SKM-1 treated with dmso at 0.1 percent for 144 hours (cell line): Measurements from ENCODE around the gene MTFR1L.
A peak's percentile ranks its signal among the peaks of the same experiment; 100 is the strongest.

ENCODE experiments used
- DNase-seq: peaks from one replicate; lab custom pipeline; 2025; ENCODE audit not compliant: unreplicated experiment; lab: John Stamatoyannopoulos, UW

MTFR1L gene

DNA sequence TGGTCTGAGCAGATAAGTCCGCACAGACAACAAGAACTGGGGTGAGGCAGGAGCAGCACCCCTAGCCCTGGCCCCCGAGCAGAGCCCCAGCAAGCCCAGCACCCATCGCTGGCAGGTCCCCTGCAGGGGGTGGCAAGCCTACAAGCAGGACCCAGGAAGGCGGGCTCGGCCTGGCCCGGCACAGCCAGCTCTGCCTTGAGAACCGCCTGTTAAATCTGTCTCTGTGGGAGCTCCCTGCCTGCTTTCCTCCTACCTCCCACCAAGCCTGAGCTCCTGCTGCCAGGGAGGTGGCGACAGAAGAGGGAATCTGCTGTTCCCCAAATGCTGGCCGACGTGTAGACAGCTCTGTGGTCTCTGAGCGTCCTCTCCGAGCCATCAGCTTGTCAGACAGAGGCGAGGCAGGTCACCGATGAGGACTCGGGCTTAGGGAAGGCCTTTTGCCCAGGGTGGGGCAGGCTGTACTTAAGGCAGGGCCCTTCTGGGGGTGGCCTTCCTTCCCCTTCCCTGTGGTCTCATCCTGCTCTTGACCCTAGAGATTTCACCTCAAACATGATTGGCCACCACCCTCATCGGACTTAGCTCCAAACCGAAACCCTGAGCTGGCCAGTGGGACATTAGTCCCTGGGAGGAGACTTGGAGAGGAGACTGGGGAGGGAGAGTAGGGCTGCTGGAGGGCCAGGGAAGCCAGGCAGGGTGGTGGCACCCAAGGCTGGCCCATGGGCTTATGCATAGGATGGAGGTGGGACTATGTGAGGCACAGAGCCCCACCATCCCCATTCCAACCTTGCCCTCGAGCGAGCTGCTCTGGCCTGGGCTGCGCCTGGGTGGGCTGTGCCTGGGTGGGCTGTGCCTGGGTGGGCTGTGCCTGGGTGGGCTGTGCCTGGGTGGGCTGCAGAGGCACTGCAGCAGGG, 12.0 kb upstream of the MTFR1L start:
- no peak for DNase-seq

- DNase-seq = no peak
Observed at GRCh38 chr1:25808481-25809244, 11.1 kb upstream of the MTFR1L start.

DNA sequence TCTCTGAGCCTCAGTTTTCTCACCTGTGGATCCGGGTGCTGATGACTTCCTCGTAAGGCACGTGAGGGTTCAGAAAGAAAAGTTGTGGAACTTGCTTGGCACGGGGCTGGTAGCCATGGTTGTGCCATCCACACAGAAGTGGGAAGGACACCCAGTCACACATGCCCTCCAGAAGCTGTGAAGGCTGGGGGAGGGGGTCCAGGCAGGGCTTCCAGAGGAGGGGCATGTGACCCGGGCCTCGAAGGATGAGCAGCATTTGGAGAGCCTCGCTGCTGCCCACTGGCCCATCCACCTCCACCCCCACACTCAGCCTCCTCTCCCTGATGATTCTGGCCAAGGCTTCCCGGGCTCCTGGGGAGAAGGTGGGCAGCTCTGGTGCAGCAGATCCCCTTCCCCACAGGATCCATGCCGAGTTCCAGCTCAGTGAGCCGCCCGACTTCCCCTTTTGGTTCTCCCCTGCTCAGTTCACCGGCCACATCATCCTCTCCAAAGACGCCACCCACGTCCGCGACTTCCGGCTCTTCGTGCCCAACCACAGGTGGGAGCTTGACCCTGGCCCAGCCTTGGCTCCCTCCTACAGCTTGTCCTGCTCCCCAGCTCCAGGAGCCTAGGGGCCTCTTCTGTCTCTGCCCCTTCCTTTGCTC, 10.3 kb upstream of the MTFR1L start:
- peak; percentile 7 for DNase-seq

DNA sequence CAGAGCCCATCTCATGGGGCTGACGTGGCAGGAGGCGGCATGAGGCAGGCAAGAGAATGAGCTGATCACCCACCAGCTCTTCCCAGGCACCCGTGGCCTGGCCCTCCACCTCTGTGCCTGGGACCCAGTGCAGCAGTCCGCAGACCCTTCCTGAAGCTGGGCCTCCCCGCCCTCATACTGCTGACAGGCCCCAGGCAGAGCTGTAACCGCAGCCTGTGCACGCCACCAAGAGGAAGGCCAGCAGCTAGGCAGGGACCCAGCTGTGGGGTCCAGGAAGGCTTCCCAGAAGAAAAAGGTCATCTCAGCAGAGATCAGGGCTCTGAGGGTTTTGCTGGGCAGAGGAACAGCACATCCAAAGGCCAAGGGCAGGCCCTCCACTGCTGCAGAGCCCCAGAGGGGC, 9.8 kb upstream of the MTFR1L start:
- DNase-seq = no peak

- peak; percentile 22 for DNase-seq
Observed at GRCh38 chr1:25810341-25811299, 9.1 kb upstream of the MTFR1L start.

DNA sequence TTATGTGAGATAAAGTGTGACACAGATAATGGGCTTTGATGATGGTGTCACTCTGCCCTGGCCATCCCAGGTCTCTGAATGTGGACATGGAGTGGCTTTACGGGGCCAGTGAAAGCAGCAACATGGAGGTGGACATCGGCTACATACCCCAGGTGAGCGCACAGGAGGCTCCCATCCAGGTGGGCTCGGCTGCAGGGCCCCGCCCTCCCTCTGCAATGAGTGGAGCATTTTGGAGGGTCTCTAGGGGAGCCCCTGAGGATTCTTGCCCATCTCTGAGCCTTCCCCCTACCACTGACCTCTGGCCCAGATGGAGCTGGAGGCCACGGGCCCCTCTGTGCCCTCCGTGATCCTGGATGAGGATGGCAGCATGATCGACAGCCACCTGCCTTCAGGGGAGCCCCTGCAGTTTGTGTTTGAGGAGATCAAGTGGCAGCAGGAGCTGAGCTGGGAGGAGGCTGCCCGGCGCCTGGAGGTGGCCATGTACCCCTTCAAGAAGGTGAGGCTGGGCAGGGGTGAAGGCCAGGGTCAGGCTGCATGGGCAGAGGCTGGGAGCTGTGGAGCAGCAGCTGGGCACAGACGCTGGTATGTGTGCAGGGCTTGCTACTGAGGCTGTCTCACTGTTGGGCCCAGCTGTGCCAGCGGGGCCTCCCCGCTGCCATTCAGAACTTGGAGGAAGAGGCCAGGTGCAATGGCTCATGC, 8.2 kb upstream of the MTFR1L start:
- no peak for DNase-seq

- DNase-seq = no peak
Observed at GRCh38 chr1:25813071-25813733, 6.6 kb upstream of the MTFR1L start.

DNA sequence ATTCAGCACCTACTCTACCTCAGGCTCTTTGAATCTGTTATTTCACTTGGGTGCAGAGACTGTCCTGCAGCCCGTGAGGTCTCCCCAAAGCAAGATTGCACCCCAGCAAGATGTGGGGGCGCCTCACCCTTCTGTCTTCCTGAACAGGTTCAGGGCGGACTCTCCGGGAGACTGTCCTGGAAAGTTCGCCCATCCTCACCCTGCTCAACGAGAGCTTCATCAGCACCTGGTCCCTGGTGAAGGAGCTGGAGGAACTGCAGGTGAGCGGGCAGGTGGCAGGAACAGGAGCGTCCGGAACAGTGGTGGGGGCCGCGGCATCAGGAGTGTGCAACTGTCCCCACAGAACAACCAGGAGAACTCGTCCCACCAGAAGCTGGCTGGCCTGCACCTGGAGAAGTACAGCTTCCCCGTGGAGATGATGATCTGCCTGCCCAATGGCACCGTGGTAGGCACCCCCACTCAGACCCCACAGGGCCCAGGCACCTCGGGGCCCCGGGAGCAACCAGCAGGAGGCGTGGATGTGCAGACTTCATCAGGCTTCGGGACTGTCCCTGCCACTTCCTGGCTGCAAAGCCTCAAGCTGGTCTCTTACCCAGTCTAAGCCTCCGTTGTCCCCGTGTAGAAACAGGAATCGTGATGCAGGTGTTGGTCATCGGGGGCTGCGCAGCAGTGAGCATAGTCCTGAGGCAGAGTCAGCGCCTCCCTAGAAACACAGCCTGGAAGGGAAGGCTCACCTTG, 5.9 kb upstream of the MTFR1L start:
- DNase-seq = no peak

- no peak for DNase-seq
Observed at GRCh38 chr1:25814549-25815087, 5.1 kb upstream of the MTFR1L start.

GRCh38 chr1:25815208-25816111, 4.3 kb upstream of the MTFR1L start:
- DNase-seq = no peak

- no peak for DNase-seq
Observed at GRCh38 chr1:25816112-25816718, 3.5 kb upstream of the MTFR1L start.

DNA sequence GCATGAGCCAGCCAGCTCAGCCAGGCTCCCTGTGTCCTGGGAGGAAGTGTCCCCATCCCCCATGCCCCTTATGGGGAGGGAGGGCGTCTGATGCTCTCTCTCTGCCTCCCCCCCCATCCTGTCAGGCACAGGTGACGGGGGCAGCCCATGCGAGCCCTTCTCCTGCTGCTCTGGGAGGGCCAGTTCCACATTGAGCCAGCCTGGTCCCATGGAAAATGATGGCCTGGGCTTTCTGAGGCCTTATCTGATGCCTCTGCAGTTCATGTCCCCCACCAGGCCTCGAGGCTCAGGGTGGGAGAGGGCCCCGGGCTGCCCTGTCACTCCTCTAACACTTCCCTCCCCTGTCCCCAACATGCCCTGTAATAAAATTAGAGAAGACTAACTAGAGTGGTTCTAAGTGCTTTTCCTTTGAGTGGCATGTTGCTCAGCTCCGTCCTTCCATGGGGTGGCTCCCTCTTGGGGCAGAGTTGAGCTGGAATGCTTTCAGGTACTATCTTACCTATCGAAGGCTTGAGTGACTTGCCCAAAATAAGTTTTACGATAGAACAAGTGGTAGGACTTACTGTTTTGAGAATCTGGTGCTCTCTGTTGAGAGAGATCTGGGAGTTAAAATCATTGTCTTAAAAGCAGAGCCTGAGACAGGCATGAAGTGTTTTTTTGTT, 1.8 kb upstream of the MTFR1L start:
- no peak for DNase-seq

DNA sequence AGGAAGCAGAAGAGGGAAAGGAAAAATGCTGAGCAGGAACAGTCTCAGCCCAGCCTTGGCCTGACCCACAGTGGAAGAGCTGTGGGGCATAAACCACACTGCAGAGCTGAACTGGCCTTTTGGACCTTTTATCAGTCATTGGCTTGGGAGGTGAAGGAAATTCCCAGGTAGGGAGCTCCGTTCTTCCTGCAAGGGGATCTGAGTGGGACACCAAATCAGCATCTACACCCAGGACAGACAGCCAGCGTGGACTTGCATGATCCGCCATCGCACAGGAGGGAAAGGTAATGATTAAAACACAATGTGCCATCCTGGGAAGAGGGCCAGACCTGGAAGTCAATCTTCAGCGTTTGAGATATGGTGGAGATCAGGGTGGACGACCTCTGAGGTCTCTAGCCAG, 1.2 kb upstream of the MTFR1L start:
- DNase-seq = no peak

DNA sequence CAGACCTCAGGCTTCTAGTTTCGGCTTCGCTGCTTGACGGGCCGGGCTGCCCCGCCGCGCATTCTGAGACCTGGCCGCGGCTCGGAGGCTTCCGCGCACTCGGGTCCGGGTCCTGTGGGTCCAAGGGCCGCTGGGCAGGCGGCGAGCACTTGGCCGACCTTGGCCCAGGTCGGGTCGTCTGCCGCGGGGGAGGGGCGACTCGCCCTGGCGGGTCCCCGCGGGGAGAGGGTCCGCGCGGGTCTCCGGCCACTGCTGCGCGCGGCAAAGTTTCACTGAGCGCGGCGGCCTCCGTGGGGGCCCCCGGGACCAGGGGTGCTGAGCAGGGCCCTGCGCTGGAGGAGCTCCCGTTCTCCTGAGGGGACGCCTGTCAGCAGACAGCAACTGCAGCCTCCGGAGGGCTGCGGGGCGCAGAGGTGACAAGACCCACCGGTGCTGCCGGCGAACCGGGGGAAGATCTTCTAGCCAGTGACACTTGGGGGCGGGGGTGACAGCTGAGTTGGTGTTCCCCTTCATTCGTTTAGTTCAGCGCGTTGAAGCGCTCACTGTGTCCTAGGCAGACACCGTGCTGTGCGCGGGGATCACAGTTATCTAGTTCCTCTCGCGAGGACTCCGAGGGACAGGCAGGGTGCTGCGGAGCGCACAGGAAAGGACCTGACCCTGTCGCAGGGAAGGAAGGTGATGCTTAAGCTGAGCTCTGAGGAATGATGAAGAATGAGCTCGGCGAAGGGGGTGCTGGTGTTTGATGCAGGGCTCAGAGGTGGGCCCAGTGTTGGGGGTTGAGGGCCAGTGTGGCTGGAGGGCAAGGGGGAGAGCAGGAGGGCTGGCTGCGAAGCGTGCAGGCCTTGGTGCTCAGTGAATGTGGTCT, 725 bp downstream of the MTFR1L start:
- DNase-seq = peak; percentile 54

GRCh38 chr1:25821112-25821476, 1.3 kb downstream of the MTFR1L start:
- DNase-seq = peak; percentile 14

- DNase-seq = no peak
Observed at GRCh38 chr1:25821630-25822091, 1.9 kb downstream of the MTFR1L start.
